K562 (cell line): Measurements from ENCODE around the gene COX4I2. TPM values are rescaled to one million over a fixed set of nuclear protein-coding genes. Genes with fewer than 3 reads are reported as not detected.

Experiments
- FOXP1 ChIP-seq: sonication (generic); formaldehyde crosslinking; IDR thresholded peaks from 2 replicates; pipeline ENCODE4 v1.8.0; 2022; ENCODE audit warnings: mild to moderate bottlenecking, missing genetic modification reagents
- FUS ChIP-seq: fragments of 200-400 bp; formaldehyde crosslinking; optimal IDR thresholded peaks from 2 replicates; pipeline ENCODE3; 2017; ENCODE audit warnings: low read depth, low read length
- MTA2 ChIP-seq: fragments of 450-650 bp; IDR thresholded peaks from 2 replicates; pipeline ENCODE4 v1.6.1; 2016; ENCODE audit warnings: low read depth
- PTTG1 ChIP-seq: fragments of 450-650 bp; IDR thresholded peaks from 2 replicates; pipeline ENCODE4 v1.6.1; 2016; ENCODE audit warnings: low read depth, mild to moderate bottlenecking, missing genetic modification characterization, missing compliant biosample characterization
- RBM22 ChIP-seq: fragments of 200-400 bp; formaldehyde crosslinking; IDR thresholded peaks from 2 replicates; pipeline ENCODE4 v1.6.1; 2018; ENCODE audit warnings: low read length, low read depth; ENCODE audit not compliant: poor library complexity, severe bottlenecking
- SIRT6 ChIP-seq: IDR thresholded peaks from one replicate; pipeline ENCODE4 v1.6.1; 2012; ENCODE audit warnings: low read depth, mild to moderate bottlenecking, control low read depth, inconsistent platforms, low read length, moderate library complexity
- SRSF7 ChIP-seq: fragments of 200-400 bp; formaldehyde crosslinking; optimal IDR thresholded peaks from 2 replicates; pipeline ENCODE3; 2017; ENCODE audit warnings: mild to moderate bottlenecking, low read depth, low read length
- ZNF224 ChIP-seq: sonication (generic); formaldehyde crosslinking; IDR thresholded peaks from 2 replicates; pipeline ENCODE4 v1.8.0; 2022; ENCODE audit warnings: mild to moderate bottlenecking, missing genetic modification reagents
- ZNF24 ChIP-seq: fragments of 450-650 bp; IDR thresholded peaks from 2 replicates; pipeline ENCODE4 v1.6.1; 2016
- ZNF589 ChIP-seq: fragments of 200-800 bp; sonication (Bioruptor generic); IDR thresholded peaks from 2 replicates; pipeline ENCODE4 v1.6.1; 2016; ENCODE audit warnings: low read depth, missing genetic modification characterization, missing compliant biosample characterization
- ZSCAN32 ChIP-seq: fragments of 450-650 bp; formaldehyde crosslinking; IDR thresholded peaks from 2 replicates; pipeline ENCODE4 v1.4.0; 2020; ENCODE audit warnings: mild to moderate bottlenecking, moderate library complexity
- polyA plus RNA-seq, 8 experiments: library from polyadenylated mRNA; depleted of rRNA in 4 of 8; stranded (reverse) in 5 of 8; unstranded in 3 of 8; fragments of >200 nt; fragmentation: Nextera tagmentation in 2 of 8; fragmentation: Illumina TruSeq in 1 of 8; extraction: Ambion mirVana in 2 of 8; extraction: Trizol in 1 of 8; gene quantifications; 2 replicates each; pipeline versions ENCODE4 v1.2.1 to v1.2.3, GENCODE V29; 2011 to 2014; ENCODE audit warnings: inconsistent platforms in 1 of 8, missing spikeins in 1 of 8
- total RNA-seq, 7 experiments: library from RNA; depleted of rRNA in 6 of 7; stranded (reverse); fragments of >200 nt in 6 of 7; fragmentation: Illumina TruSeq in 2 of 7; extraction: Trizol in 2 of 7; gene quantifications; 2 replicates each; pipeline versions ENCODE4 v1.2.1 to v1.2.3, GENCODE V29; 2011 to 2021; ENCODE audit warnings: low replicate concordance in 1 of 7
- TF ChIP-seq, protein P1 (sequence below): sonication (generic); formaldehyde crosslinking; IDR thresholded peaks from 2 replicates; pipeline ENCODE4 v1.8.0; 2023; ENCODE audit warnings: missing genetic modification reagents, mild to moderate bottlenecking, borderline replicate concordance
- TF ChIP-seq, protein P2 (sequence below): fragments of 200-800 bp; sonication (Bioruptor generic); IDR thresholded peaks from 2 replicates; pipeline ENCODE4 v1.6.1; 2017; ENCODE audit warnings: missing genetic modification characterization, missing compliant biosample characterization
- TF ChIP-seq, protein P3 (sequence below): fragments of 250-450 bp; sonication (Bioruptor Pico); IDR thresholded peaks from 2 replicates; pipeline ENCODE4 v1.5.0; 2021
- TF ChIP-seq, protein P4 (sequence below): sonication (generic); formaldehyde crosslinking; IDR thresholded peaks from 2 replicates; pipeline ENCODE4 v1.8.1; 2022; ENCODE audit warnings: missing genetic modification reagents
- TF ChIP-seq, protein P5 (sequence below): fragments of 450-650 bp; formaldehyde crosslinking; IDR thresholded peaks from 2 replicates; pipeline ENCODE4 v1.4.0; 2020; ENCODE audit warnings: mild to moderate bottlenecking, moderate library complexity

COX4I2 gene
- total and polyA plus RNA-seq, 9 of the 15 experiments (the other 6 are each of a cell fraction or from before 2014, with no cell fraction given), result not detected

DNA sequence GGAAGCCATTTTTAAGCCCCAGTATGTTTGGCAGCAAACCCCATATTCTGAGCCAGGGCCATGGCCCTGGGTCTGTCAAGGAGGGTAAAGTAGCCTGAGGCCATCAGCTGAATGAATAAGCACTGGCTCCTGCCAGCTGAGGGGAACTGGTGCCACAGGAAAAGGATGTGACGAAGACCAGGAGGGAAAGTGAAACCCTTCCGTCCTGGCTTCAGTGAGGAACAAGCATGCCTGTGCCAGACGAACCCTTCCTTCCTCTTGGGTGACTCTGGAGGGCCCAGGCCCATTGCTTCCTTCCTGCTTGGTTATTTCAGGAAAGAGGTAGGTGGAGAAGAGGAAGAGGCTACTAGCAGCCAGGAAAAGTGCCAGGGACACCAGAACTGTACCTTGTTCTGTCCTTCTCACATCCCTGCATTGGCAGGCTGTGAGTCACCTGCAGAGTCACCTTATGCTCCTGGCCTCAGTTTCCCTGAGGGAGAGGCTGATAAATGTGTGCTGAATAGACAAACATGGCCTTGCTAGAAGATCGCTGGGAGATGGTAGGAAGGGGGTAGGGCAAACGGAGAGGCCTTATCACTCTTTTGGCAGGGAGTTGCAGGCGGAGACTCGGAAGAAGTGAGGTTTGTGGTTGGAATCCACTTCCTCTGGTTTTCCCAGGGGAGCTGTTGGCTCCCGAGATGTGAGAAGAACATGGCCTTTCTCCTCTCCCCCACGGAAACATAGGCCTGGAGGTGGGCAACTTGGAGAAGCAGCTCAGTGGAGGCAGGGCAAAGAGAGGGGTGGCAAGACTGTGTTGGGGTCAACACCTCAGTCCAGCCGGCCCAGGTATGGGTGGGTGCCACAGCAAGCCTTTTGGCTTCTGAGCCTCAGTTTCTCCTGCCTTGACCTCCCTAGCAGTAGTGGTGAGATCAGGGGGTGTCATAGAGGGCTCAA, 37.4 kb downstream of the COX4I2 start (continued):
- TF ChIP-seq, protein P1, sequence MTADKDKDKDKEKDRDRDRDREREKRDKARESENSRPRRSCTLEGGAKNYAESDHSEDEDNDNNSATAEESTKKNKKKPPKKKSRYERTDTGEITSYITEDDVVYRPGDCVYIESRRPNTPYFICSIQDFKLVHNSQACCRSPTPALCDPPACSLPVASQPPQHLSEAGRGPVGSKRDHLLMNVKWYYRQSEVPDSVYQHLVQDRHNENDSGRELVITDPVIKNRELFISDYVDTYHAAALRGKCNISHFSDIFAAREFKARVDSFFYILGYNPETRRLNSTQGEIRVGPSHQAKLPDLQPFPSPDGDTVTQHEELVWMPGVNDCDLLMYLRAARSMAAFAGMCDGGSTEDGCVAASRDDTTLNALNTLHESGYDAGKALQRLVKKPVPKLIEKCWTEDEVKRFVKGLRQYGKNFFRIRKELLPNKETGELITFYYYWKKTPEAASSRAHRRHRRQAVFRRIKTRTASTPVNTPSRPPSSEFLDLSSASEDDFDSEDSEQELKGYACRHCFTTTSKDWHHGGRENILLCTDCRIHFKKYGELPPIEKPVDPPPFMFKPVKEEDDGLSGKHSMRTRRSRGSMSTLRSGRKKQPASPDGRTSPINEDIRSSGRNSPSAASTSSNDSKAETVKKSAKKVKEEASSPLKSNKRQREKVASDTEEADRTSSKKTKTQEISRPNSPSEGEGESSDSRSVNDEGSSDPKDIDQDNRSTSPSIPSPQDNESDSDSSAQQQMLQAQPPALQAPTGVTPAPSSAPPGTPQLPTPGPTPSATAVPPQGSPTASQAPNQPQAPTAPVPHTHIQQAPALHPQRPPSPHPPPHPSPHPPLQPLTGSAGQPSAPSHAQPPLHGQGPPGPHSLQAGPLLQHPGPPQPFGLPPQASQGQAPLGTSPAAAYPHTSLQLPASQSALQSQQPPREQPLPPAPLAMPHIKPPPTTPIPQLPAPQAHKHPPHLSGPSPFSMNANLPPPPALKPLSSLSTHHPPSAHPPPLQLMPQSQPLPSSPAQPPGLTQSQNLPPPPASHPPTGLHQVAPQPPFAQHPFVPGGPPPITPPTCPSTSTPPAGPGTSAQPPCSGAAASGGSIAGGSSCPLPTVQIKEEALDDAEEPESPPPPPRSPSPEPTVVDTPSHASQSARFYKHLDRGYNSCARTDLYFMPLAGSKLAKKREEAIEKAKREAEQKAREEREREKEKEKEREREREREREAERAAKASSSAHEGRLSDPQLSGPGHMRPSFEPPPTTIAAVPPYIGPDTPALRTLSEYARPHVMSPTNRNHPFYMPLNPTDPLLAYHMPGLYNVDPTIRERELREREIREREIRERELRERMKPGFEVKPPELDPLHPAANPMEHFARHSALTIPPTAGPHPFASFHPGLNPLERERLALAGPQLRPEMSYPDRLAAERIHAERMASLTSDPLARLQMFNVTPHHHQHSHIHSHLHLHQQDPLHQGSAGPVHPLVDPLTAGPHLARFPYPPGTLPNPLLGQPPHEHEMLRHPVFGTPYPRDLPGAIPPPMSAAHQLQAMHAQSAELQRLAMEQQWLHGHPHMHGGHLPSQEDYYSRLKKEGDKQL (CRISPR knock-in tag), result no peak
- peak; percentile 85 for TF ChIP-seq ZNF589 (CRISPR knock-in tag)
- peak; percentile 77 for TF ChIP-seq ZNF24
- TF ChIP-seq FOXP1 (CRISPR knock-in tag), result no peak
- TF ChIP-seq FUS, result no peak
- TF ChIP-seq ZSCAN32 (CRISPR knock-in tag), result no peak
- TF ChIP-seq MTA2, result peak; percentile 73
- TF ChIP-seq, protein P2, sequence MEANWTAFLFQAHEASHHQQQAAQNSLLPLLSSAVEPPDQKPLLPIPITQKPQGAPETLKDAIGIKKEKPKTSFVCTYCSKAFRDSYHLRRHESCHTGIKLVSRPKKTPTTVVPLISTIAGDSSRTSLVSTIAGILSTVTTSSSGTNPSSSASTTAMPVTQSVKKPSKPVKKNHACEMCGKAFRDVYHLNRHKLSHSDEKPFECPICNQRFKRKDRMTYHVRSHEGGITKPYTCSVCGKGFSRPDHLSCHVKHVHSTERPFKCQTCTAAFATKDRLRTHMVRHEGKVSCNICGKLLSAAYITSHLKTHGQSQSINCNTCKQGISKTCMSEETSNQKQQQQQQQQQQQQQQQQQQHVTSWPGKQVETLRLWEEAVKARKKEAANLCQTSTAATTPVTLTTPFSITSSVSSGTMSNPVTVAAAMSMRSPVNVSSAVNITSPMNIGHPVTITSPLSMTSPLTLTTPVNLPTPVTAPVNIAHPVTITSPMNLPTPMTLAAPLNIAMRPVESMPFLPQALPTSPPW, result peak; percentile 5; the same call in 1 of the 2 replicates
- TF ChIP-seq, protein P3, sequence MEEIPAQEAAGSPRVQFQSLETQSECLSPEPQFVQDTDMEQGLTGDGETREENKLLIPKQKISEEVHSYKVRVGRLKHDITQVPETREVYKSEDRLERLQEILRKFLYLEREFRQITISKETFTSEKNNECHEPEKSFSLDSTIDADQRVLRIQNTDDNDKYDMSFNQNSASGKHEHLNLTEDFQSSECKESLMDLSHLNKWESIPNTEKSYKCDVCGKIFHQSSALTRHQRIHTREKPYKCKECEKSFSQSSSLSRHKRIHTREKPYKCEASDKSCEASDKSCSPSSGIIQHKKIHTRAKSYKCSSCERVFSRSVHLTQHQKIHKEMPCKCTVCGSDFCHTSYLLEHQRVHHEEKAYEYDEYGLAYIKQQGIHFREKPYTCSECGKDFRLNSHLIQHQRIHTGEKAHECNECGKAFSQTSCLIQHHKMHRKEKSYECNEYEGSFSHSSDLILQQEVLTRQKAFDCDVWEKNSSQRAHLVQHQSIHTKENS (CRISPR knock-in tag), result peak; percentile 42; the same call in 1 of the 2 replicates
- no peak for TF ChIP-seq SRSF7
- TF ChIP-seq RBM22, result no peak
- TF ChIP-seq, protein P4, sequence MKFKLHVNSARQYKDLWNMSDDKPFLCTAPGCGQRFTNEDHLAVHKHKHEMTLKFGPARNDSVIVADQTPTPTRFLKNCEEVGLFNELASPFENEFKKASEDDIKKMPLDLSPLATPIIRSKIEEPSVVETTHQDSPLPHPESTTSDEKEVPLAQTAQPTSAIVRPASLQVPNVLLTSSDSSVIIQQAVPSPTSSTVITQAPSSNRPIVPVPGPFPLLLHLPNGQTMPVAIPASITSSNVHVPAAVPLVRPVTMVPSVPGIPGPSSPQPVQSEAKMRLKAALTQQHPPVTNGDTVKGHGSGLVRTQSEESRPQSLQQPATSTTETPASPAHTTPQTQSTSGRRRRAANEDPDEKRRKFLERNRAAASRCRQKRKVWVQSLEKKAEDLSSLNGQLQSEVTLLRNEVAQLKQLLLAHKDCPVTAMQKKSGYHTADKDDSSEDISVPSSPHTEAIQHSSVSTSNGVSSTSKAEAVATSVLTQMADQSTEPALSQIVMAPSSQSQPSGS (CRISPR knock-in tag), result no peak
- TF ChIP-seq, protein P5, sequence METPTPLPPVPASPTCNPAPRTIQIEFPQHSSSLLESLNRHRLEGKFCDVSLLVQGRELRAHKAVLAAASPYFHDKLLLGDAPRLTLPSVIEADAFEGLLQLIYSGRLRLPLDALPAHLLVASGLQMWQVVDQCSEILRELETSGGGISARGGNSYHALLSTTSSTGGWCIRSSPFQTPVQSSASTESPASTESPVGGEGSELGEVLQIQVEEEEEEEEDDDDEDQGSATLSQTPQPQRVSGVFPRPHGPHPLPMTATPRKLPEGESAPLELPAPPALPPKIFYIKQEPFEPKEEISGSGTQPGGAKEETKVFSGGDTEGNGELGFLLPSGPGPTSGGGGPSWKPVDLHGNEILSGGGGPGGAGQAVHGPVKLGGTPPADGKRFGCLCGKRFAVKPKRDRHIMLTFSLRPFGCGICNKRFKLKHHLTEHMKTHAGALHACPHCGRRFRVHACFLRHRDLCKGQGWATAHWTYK (CRISPR knock-in tag), result peak; percentile 88
- peak; percentile 72 for TF ChIP-seq PTTG1
- no peak for TF ChIP-seq ZNF224 (CRISPR knock-in tag)
- peak; percentile 36 for TF ChIP-seq SIRT6
